Stimulated activated CD4-positive, alpha-beta T cell treated with anti-CD3 and anti-CD28 coated beads, Interleukin-1b, Interleukin-23, amount 100 ng/mL, for 48 hours (primary cell): Measurements from ENCODE around the gene C11orf24.
A peak's percentile ranks its signal among the peaks of the same experiment; 100 is the strongest.
"Not testable (repeated sequence)": the region's sequence is repeated elsewhere in the genome, so short reads cannot be mapped to it uniquely, and the experiment has no call there.

ENCODE experiments used
- DNase-seq: peaks from one replicate; pipeline ENCODE4 v3.0.0-alpha.2; 2020

The C11orf24 gene

GRCh38 chr11:68269414-68270081 is 2.2 kb downstream of the C11orf24 start:
- DNase-seq = no peak

- DNase-seq = no peak
Observed at GRCh38 chr11:68267881-68268240, 3.9 kb downstream of the C11orf24 start.

GRCh38 chr11:68266936-68267880 is 4.6 kb downstream of the C11orf24 start:
- no peak for DNase-seq

GRCh38 chr11:68266121-68266891 is 5.5 kb downstream of the C11orf24 start:
- no peak for DNase-seq

GRCh38 chr11:68264741-68265540 is 6.8 kb downstream of the C11orf24 start:
- DNase-seq = no peak

GRCh38 chr11:68264244-68264643 is 7.5 kb downstream of the C11orf24 start:
- no peak for DNase-seq

- no peak for DNase-seq
Observed at GRCh38 chr11:68263444-68264035, 8.2 kb downstream of the C11orf24 start.

- DNase-seq = no peak
Observed at GRCh38 chr11:68262544-68262827, 9.3 kb downstream of the C11orf24 start.

- no peak for DNase-seq
Observed at GRCh38 chr11:68261749-68262543, 9.8 kb downstream of the C11orf24 start.

GRCh38 chr11:68261006-68261405 is 10.8 kb downstream of the C11orf24 start:
- no peak for DNase-seq

GRCh38 chr11:68260484-68260883 is 11.3 kb downstream of the C11orf24 start:
- DNase-seq = no peak

- no peak for DNase-seq
Observed at GRCh38 chr11:68259122-68259959, 12.4 kb downstream of the C11orf24 start.

GRCh38 chr11:68258363-68258765 is 13.4 kb downstream of the C11orf24 start:
- DNase-seq = no peak

- DNase-seq = peak; percentile 92
Observed at GRCh38 chr11:68257477-68258362, 14.1 kb downstream of the C11orf24 start.

- no peak for DNase-seq
Observed at GRCh38 chr11:68256331-68256741, 15.4 kb downstream of the C11orf24 start.

- no peak for DNase-seq
Observed at GRCh38 chr11:68255526-68255925, 16.2 kb downstream of the C11orf24 start.

- DNase-seq = no peak
Observed at GRCh38 chr11:68254421-68254820, 17.4 kb downstream of the C11orf24 start.

- no peak for DNase-seq
Observed at GRCh38 chr11:68251765-68252164, 20.0 kb downstream of the C11orf24 start.

GRCh38 chr11:68244912-68245311 is 26.9 kb downstream of the C11orf24 start:
- not testable (repeated sequence) for DNase-seq
